Uterus (tissue), 2 donors: ENCODE measurements around the gene GARNL3.

Experiments used
- POLR2A ChIP-seq, 2 donors: fragments of 450-650 bp; IDR thresholded peaks; one replicate each; pipeline ENCODE4 v1.6.1; 2016; ENCODE audit warnings: antibody characterized with exemption in 2 of 2, mild to moderate bottlenecking in 1 of 2, moderate library complexity in 1 of 2
- TF ChIP-seq, protein P1 (sequence below), 4 experiments: fragments of 200-600 bp in 2 of 4; fragments of 450-650 bp in 2 of 4; sonication (generic) in 2 of 4; IDR thresholded peaks; one replicate each; pipeline ENCODE4 v1.5.1; 2016 to 2019; ENCODE audit warnings: antibody characterized with exemption in 4 of 4, mild to moderate bottlenecking in 2 of 4, moderate library complexity in 1 of 4

DNA sequence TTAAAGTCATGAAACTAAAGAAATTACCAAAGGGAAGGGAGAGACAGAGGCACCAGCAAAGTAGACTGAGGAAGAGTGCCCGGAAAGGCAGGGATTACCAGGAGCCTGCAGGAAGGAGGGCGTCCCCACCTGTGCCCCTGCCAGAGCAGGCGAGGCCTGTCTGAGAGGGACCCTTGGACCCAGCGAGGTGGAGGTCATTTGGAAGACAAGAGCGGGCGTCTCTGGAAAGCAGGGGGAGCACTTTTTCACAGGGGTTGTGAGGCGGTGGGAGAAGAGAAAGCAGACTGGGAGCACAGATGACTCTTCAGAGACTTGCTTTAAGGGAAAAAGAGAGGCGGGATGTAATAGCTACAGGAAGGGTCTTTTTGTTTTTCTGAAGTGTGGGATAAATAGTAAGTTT, 104.9 kb downstream of the GARNL3 start:
- TF ChIP-seq, protein P1, sequence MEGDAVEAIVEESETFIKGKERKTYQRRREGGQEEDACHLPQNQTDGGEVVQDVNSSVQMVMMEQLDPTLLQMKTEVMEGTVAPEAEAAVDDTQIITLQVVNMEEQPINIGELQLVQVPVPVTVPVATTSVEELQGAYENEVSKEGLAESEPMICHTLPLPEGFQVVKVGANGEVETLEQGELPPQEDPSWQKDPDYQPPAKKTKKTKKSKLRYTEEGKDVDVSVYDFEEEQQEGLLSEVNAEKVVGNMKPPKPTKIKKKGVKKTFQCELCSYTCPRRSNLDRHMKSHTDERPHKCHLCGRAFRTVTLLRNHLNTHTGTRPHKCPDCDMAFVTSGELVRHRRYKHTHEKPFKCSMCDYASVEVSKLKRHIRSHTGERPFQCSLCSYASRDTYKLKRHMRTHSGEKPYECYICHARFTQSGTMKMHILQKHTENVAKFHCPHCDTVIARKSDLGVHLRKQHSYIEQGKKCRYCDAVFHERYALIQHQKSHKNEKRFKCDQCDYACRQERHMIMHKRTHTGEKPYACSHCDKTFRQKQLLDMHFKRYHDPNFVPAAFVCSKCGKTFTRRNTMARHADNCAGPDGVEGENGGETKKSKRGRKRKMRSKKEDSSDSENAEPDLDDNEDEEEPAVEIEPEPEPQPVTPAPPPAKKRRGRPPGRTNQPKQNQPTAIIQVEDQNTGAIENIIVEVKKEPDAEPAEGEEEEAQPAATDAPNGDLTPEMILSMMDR (IDR thresholded peaks at IDR 0.05): no peak
- TF ChIP-seq POLR2A (IDR thresholded peaks at IDR 0.05): no peak
